Glutamatergic neuron (in vitro differentiated cells): Measurements from ENCODE around the gene BFSP1. TPM values are rescaled to one million over a fixed set of nuclear protein-coding genes. Genes with fewer than 3 reads are reported as not detected.

ENCODE experiments used
- DNase-seq: peaks from one replicate; pipeline ENCODE4 v3.0.0; 2022
- H3K27ac Mint-ChIP-seq: one replicate; pipeline ENCODE4 v1.8.0; 2020; ENCODE audit warnings: mild to moderate bottlenecking, mixed read lengths, inconsistent platforms; ENCODE audit not compliant: unreplicated experiment
- H3K27me3 Mint-ChIP-seq: one replicate; pipeline ENCODE4 v1.8.0; 2020; ENCODE audit warnings: mild to moderate bottlenecking, moderate library complexity, mixed read lengths, inconsistent platforms; ENCODE audit not compliant: unreplicated experiment
- H3K36me3 Mint-ChIP-seq: one replicate; pipeline ENCODE4 v1.8.0; 2020; ENCODE audit warnings: mild to moderate bottlenecking, mixed read lengths, inconsistent platforms; ENCODE audit not compliant: unreplicated experiment
- H3K4me1 Mint-ChIP-seq: one replicate; pipeline ENCODE4 v1.8.0; 2020; ENCODE audit warnings: mild to moderate bottlenecking, low read depth, mixed read lengths, inconsistent platforms; ENCODE audit not compliant: unreplicated experiment
- H3K4me3 Mint-ChIP-seq: one replicate; pipeline ENCODE4 v1.8.0; 2020; ENCODE audit warnings: mild to moderate bottlenecking, mixed read lengths, inconsistent platforms; ENCODE audit not compliant: unreplicated experiment
- H3K9me3 Mint-ChIP-seq: one replicate; pipeline ENCODE4 v1.8.0; 2020; ENCODE audit warnings: mild to moderate bottlenecking, moderate library complexity, mixed read lengths, inconsistent platforms; ENCODE audit not compliant: unreplicated experiment
- total RNA-seq: library from RNA; stranded (reverse); fragmentation: NEBNext Ultra II Directional; extraction: Animal tissue kit (Norgen Biotek cat#: 25700); gene quantifications from one replicate; pipeline ENCODE4 v1.2.1, GENCODE V29; 2021; ENCODE audit not compliant: unreplicated experiment
- TF ChIP-seq, protein P1 (sequence below): fragments of 200-600 bp; sonication (generic); IDR thresholded peaks from one replicate; pipeline ENCODE4 v1.5.0; 2021; ENCODE audit not compliant: partially characterized antibody, unreplicated experiment

Gene BFSP1
- total RNA-seq, 1 donor from 2014 or later = 0.69 TPM

DNA sequence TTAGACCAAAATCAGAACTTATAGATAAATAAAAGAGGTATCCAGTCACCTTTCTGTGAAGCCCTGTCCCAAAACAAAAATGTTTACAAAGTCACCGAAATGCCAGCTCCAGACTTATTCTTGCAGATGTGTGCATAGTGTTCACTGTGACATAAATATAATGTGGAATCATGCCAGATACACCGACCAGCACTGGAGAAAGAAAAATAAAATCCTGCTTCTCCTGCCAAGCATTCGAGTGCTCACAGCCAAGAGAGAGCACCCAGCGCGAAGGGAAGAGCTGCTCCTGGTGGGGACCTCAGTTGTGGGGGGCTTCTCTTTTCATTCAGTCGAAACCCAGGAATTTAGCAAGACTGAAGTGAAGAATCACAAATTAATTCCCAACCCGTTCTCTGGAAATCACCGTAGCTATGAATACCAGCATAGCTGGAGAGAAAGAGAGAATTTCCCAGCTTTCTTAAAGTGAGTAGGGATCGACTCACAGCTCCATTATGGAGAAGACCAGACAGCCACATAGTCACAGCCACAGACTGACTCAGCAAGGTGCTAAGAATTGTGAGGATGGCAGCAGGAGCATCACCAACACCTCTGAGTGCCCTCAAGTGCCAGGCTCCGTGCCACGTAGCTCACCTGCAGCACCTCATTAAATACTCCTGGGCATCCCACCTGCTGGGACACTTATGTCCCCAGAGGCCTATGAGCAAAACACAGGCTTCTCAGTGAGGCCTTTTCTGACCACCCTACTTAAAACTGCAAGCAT, 33.2 kb downstream of the BFSP1 start:
- Mint-ChIP-seq H3K36me3 (peaks cover 5% of the 10 kb centered on the region), H3K4me3 (no peak overlapping the region), H3K4me1 (peaks cover 2% of the 10 kb centered on the region), H3K9me3 (peaks cover 4% of the 10 kb centered on the region), H3K27ac (no peak overlapping the region), H3K27me3 (peaks cover 2% of the 10 kb centered on the region)
- no peak for DNase-seq
- TF ChIP-seq, protein P1, sequence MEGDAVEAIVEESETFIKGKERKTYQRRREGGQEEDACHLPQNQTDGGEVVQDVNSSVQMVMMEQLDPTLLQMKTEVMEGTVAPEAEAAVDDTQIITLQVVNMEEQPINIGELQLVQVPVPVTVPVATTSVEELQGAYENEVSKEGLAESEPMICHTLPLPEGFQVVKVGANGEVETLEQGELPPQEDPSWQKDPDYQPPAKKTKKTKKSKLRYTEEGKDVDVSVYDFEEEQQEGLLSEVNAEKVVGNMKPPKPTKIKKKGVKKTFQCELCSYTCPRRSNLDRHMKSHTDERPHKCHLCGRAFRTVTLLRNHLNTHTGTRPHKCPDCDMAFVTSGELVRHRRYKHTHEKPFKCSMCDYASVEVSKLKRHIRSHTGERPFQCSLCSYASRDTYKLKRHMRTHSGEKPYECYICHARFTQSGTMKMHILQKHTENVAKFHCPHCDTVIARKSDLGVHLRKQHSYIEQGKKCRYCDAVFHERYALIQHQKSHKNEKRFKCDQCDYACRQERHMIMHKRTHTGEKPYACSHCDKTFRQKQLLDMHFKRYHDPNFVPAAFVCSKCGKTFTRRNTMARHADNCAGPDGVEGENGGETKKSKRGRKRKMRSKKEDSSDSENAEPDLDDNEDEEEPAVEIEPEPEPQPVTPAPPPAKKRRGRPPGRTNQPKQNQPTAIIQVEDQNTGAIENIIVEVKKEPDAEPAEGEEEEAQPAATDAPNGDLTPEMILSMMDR = no peak

DNA sequence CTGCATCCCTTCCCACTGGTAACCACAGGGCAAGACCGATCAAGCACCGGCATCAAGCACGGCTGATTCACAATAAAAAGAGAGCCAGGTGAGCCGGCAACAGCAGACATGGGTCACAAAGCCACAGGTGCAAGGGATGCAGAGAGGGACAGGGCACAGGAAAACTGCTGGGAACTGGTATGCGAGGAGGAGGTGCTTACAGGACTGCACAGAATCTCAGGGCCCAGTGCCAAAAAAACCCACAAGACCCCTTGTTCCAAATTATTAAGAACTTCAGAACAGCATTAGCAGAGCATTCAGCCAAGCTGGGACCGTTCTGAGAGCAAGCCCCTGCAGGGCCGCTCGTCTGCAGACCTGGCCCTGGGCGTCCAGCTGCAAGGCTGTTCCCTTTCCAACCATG, 35.4 kb downstream of the BFSP1 start:
- TF ChIP-seq, protein P1 = no peak
- Mint-ChIP-seq H3K4me1 (peaks cover 2% of the 10 kb centered on the region), H3K27me3 (peaks cover 3% of the 10 kb centered on the region), H3K27ac (no peak overlapping the region), H3K9me3 (peaks cover 4% of the 10 kb centered on the region), H3K36me3 (peaks cover 5% of the 10 kb centered on the region), H3K4me3 (no peak overlapping the region)
- no peak for DNase-seq

DNA sequence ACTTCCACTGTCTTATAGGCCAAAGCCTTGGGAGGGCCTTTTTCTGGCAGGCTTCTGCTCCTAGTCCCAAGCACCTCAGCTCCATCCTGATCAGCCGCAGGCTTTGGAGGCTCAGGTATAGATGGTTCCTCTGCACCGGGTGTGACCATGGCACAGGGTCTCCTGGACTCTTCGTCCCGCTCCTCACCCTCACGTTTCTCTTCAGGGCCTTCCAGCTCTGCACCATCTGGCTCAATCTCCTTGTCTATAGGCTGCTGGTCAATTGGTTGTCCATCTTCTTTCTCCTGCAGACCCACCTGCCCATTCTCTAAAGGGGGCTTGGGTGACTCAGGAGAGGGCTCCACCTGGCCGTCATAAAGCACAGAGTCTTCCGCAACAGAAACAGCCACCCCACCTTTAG, 37.0 kb downstream of the BFSP1 start:
- Mint-ChIP-seq H3K27me3 (peaks cover 3% of the 10 kb centered on the region), H3K27ac (no peak overlapping the region), H3K36me3 (peaks cover 5% of the 10 kb centered on the region), H3K4me3 (no peak overlapping the region), H3K9me3 (peaks cover 4% of the 10 kb centered on the region), H3K4me1 (no peaks in the 10 kb centered on the region)
- TF ChIP-seq, protein P1 = no peak
- DNase-seq = no peak

DNA sequence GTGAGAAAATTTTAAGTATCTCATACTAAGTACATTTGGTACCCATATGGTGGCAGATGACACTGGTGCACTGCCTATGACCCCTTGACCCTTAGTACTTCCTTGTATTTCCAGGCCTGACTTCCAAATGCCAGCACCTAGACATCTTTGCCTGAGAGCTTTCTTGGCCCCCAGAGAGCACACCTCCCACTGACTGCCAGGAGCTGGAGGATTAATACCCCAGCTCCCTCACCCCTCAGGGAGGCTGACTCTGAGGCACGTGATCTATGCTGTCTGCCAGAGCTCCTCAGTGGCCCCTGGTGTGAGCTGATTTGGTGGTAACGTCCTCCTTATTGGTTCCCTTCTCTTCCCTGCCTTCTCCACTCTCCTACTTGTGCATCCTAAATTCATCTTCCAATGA, 38.0 kb downstream of the BFSP1 start:
- peaks cover 4% of the 10 kb centered on the region for H3K9me3 Mint-ChIP-seq
- no peak overlapping the region for H3K4me3 Mint-ChIP-seq
- DNase-seq = no peak
- H3K36me3 Mint-ChIP-seq = peaks cover 5% of the 10 kb centered on the region
- no peak overlapping the region for H3K27ac Mint-ChIP-seq
- peaks cover 3% of the 10 kb centered on the region for H3K27me3 Mint-ChIP-seq
- TF ChIP-seq, protein P1 = no peak
- no peaks in the 10 kb centered on the region for H3K4me1 Mint-ChIP-seq

DNA sequence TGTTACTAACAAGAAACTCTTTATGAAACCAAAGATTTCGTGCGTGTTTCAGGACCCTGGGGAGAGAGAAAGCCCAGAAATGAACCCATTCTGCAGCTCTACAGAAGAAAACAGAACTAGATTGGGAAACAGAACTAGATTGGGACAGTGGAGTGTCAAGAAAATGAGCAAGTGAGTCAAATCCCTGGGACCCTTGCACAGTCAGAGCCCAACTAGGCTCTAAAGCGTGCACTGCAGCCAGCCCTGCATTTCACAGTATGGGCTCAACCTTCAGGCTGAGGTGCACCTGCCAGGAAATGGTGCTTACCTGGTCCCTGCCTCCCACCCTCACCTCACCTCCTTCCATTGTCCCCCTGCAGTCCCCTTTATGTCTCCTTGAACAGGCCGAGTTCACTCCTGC, 39.7 kb downstream of the BFSP1 start:
- Mint-ChIP-seq H3K4me3 (no peak overlapping the region), H3K4me1 (no peaks in the 10 kb centered on the region), H3K27me3 (peaks cover 3% of the 10 kb centered on the region), H3K27ac (no peak overlapping the region), H3K9me3 (peaks cover 4% of the 10 kb centered on the region), H3K36me3 (peaks cover 5% of the 10 kb centered on the region)
- TF ChIP-seq, protein P1 = no peak
- no peak for DNase-seq
